Uterus (tissue), 4 donors: ENCODE measurements around the gene ZNF618. TPM values are rescaled to one million over a fixed set of nuclear protein-coding genes. Genes with fewer than 3 reads are reported as not detected.

Experiments
- DNase-seq, 2 donors: peaks; one replicate each; pipeline ENCODE4 v3.0.0-alpha.2; 2019 to 2020
- H3K27ac ChIP-seq, 2 donors: fragments of 200-600 bp; sonication (generic); 1 replicate in 1 of 2; 2 replicates in 1 of 2; pipeline ENCODE4 v1.5.1; 2016 to 2018
- H3K27me3 ChIP-seq, 2 donors: fragments of 200-600 bp; sonication (generic); one replicate each; pipeline ENCODE4 v1.5.1; 2018 to 2019; ENCODE audit warnings: control low read depth in 1 of 2
- H3K36me3 ChIP-seq, 2 donors: fragments of 200-600 bp; sonication (generic); one replicate each; pipeline ENCODE4 v1.5.1; 2019; ENCODE audit warnings: control low read depth in 1 of 2
- H3K4me1 ChIP-seq, 2 donors: fragments of 200-600 bp; sonication (generic); one replicate each; pipeline ENCODE4 v1.5.1; 2018 to 2019; ENCODE audit warnings: control low read depth in 1 of 2
- H3K4me3 ChIP-seq, 2 donors: fragments of 200-600 bp; sonication (generic); 1 replicate in 1 of 2; 2 replicates in 1 of 2; pipeline ENCODE4 v1.5.1; 2018 to 2019; ENCODE audit warnings: mild to moderate bottlenecking in 1 of 2
- H3K9me3 ChIP-seq, 2 donors: fragments of 200-600 bp; sonication (generic); one replicate each; pipeline ENCODE4 v1.5.1; 2019; ENCODE audit warnings: control low read depth in 1 of 2
- POLR2A ChIP-seq, 2 donors: fragments of 450-650 bp; IDR thresholded peaks; one replicate each; pipeline ENCODE4 v1.6.1; 2016; ENCODE audit warnings: antibody characterized with exemption in 2 of 2, mild to moderate bottlenecking in 1 of 2, moderate library complexity in 1 of 2
- intact Hi-C: fragments of 100-400 bp; cut with DNase I; formaldehyde crosslinking; loops from one replicate; pipeline ENCODE4 v1.15.1; 2023; ENCODE audit warnings: low total_unique reads
- total RNA-seq, 4 donors: library from RNA; depleted of rRNA in 3 of 4; stranded (reverse); fragments of >200 nt in 3 of 4; gene quantifications; one replicate each; pipeline versions ENCODE4 v1.1.0 to v1.2.4, GENCODE V29; 2014 to 2023
- TF ChIP-seq, protein P1 (sequence below), 4 experiments: fragments of 200-600 bp in 2 of 4; fragments of 450-650 bp in 2 of 4; sonication (generic) in 2 of 4; IDR thresholded peaks; one replicate each; pipeline ENCODE4 v1.5.1; 2016 to 2019; ENCODE audit warnings: antibody characterized with exemption in 4 of 4, mild to moderate bottlenecking in 2 of 4, moderate library complexity in 1 of 4
- donor health status: DM: yes; HTN: yes; CAD: no.

ZNF618 gene
- total RNA-seq, 4 donors from 2014 or later, result 3.8 to 24.2 (median 12.3) TPM

DNA sequence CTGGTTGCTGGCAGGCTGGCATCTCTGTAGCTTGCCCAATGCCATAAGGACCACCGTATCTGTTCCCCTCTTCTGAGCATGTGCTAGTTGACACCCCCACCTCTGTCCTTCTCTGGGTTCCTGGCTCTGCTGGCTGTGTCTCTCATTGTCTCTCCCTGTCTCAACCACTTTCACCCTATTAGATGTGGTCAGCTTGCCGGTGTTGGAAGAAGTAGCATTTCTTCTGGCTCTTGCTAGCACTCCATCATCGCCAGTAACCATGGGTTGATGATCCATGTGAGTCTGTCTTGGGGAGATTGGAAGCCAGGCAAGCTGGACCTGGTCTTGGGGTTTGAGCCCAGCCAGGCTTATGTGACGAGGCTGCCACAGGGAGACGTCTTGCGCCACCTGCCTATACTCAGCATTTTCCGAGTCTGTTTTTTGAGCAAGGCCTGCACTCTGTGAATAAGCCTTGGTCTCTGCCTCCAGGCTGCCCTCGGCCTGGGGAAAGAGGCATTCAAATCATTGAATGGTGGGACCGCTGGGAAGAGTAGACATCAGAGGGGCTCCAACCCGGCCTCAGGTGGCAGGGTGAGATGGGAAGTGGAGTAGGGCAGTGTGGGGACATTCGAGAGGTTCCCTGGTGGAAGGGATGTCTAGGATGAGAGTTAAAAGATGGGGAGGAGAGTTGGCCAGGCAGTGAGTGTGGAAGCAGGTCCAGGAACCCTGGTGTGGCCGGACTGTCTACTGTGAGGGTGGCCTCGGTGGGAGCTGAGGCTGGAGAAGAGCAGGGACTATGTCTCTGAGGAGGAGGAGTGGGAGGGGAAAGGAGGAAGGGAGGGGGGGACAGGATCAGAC, 74.3 kb downstream of the ZNF618 start:
- DNase-seq, result no peak
- H3K27ac ChIP-seq, result no peak overlapping the region
- no peak for TF ChIP-seq POLR2A (IDR thresholded peaks at IDR 0.05)
- TF ChIP-seq, protein P1, sequence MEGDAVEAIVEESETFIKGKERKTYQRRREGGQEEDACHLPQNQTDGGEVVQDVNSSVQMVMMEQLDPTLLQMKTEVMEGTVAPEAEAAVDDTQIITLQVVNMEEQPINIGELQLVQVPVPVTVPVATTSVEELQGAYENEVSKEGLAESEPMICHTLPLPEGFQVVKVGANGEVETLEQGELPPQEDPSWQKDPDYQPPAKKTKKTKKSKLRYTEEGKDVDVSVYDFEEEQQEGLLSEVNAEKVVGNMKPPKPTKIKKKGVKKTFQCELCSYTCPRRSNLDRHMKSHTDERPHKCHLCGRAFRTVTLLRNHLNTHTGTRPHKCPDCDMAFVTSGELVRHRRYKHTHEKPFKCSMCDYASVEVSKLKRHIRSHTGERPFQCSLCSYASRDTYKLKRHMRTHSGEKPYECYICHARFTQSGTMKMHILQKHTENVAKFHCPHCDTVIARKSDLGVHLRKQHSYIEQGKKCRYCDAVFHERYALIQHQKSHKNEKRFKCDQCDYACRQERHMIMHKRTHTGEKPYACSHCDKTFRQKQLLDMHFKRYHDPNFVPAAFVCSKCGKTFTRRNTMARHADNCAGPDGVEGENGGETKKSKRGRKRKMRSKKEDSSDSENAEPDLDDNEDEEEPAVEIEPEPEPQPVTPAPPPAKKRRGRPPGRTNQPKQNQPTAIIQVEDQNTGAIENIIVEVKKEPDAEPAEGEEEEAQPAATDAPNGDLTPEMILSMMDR (IDR thresholded peaks at IDR 0.05), result no peak
- H3K4me3 ChIP-seq, result no peak overlapping the region
- H3K27me3 ChIP-seq, result no peaks in the 10 kb centered on the region
- H3K4me1 ChIP-seq, result no peaks in the 10 kb centered on the region
- no peaks in the 10 kb centered on the region for H3K9me3 ChIP-seq
- no peaks in the 10 kb centered on the region for H3K36me3 ChIP-seq
- intact Hi-C loops, result no loop called here

DNA sequence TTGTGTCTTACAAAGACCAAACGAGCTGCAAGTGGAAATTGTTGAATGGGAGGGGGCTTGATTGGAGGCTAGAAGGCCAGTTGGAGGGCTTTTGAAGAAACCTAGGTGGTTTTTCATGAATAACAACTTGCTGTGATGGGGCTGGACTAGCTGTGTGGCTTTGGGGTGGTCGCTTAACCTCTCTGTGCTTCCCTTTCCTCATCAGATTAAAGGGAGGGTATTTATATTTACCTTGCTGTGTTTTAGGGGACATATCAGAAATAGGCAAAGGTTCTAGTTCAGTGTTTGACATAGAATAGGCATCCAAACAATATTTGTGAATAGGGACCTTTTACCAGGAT, 74.9 kb downstream of the ZNF618 start:
- Histone ChIP-seq H3K27ac (no peak overlapping the region), H3K4me3 (no peak overlapping the region), H3K9me3 (no peaks in the 10 kb centered on the region), H3K36me3 (no peaks in the 10 kb centered on the region), H3K27me3 (no peaks in the 10 kb centered on the region), H3K4me1 (no peaks in the 10 kb centered on the region)
- DNase-seq, result no peak
- TF ChIP-seq, protein P1 (IDR thresholded peaks at IDR 0.05), result no peak
- TF ChIP-seq POLR2A (IDR thresholded peaks at IDR 0.05), result no peak
- intact Hi-C loops, result no loop called here

DNA sequence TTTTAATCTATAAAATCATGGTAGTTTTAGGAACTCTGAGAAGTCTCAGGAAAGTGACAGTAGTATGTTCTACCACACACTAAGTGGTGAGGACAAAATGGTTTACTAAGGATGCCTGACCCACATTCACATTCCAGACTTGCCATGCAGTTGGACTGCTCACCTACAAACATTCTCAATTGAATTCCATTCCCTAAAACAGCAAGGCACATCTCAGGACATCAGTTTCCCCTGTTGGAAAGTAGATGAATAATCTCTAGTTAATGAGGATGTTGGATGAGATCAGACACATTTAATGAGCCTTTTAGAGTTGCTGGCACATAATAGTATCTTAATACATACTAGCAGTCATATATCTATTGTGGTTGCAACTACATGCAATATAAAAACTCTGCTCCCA, 76.6 kb downstream of the ZNF618 start:
- intact Hi-C loops, result no loop called here
- H3K27ac ChIP-seq, result no peak overlapping the region
- H3K27me3 ChIP-seq, result no peaks in the 10 kb centered on the region
- H3K4me3 ChIP-seq, result no peak overlapping the region
- no peak for DNase-seq
- no peaks in the 10 kb centered on the region for H3K36me3 ChIP-seq
- TF ChIP-seq, protein P1 (IDR thresholded peaks at IDR 0.05), result no peak
- TF ChIP-seq POLR2A (IDR thresholded peaks at IDR 0.05), result no peak
- H3K4me1 ChIP-seq, result no peaks in the 10 kb centered on the region
- H3K9me3 ChIP-seq, result no peaks in the 10 kb centered on the region

DNA sequence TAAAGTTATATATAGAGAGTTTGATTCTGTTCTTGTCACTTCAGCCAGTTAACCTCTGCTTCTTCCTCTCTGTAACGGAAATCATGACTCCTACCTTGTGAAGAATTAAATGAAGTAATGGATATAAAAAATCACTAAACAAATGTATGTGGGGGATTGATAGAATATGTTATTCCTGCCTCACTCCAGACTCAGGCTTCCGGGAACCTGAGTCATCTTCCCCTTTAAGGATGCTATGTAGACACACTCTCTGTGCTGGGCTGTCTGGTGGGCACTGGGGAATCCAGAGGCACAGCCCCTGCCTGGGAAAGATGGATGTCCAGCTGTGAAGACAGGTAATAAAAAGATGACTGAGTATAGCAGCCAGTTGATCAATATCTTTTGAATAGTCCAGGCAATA, 77.4 kb downstream of the ZNF618 start:
- no peaks in the 10 kb centered on the region for H3K27me3 ChIP-seq
- TF ChIP-seq, protein P1 (IDR thresholded peaks at IDR 0.05), result no peak
- no peak for TF ChIP-seq POLR2A (IDR thresholded peaks at IDR 0.05)
- no peaks in the 10 kb centered on the region for H3K4me1 ChIP-seq
- H3K4me3 ChIP-seq, result no peak overlapping the region
- H3K36me3 ChIP-seq, result no peaks in the 10 kb centered on the region
- intact Hi-C loops, result no loop called here
- H3K27ac ChIP-seq, result peak overlapping the region in 1 of 2 donors; percentile 50
- H3K9me3 ChIP-seq, result no peaks in the 10 kb centered on the region
- DNase-seq, result no peak

DNA sequence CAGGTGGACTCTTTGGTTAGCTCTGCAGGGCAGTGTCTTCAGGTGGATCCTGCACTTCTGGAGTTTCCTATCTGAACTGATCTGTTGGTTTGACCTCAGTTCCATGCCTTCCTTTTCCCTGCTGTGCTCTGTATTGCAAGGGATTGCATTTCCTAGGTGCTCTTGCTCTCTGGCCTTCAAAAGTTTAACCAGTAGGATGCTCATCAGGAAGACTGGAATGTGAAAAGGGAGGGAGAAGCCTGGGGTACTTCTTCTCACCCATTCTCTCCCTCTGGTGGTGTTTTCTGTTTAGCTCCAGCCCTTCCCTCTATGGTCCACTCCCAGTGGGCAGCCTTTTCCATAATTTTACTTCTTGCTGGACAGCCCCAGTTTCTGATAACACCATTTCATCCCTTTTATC, 78.5 kb downstream of the ZNF618 start:
- DNase-seq, result no peak
- peak overlapping the region; percentile 50 to 80 for H3K27ac ChIP-seq

More for the DNA sequence above, 78.5 kb downstream of the ZNF618 start:
- H3K4me1 ChIP-seq, result no peaks in the 10 kb centered on the region
- H3K27me3 ChIP-seq, result no peaks in the 10 kb centered on the region
- H3K36me3 ChIP-seq, result no peaks in the 10 kb centered on the region
- TF ChIP-seq, protein P1 (IDR thresholded peaks at IDR 0.05), result no peak
- TF ChIP-seq POLR2A (IDR thresholded peaks at IDR 0.05), result no peak
- no peaks in the 10 kb centered on the region for H3K9me3 ChIP-seq
- intact Hi-C loops, result no loop called here
- H3K4me3 ChIP-seq, result no peak overlapping the region
